ENCODE data around the gene SLC16A12.

DNA sequence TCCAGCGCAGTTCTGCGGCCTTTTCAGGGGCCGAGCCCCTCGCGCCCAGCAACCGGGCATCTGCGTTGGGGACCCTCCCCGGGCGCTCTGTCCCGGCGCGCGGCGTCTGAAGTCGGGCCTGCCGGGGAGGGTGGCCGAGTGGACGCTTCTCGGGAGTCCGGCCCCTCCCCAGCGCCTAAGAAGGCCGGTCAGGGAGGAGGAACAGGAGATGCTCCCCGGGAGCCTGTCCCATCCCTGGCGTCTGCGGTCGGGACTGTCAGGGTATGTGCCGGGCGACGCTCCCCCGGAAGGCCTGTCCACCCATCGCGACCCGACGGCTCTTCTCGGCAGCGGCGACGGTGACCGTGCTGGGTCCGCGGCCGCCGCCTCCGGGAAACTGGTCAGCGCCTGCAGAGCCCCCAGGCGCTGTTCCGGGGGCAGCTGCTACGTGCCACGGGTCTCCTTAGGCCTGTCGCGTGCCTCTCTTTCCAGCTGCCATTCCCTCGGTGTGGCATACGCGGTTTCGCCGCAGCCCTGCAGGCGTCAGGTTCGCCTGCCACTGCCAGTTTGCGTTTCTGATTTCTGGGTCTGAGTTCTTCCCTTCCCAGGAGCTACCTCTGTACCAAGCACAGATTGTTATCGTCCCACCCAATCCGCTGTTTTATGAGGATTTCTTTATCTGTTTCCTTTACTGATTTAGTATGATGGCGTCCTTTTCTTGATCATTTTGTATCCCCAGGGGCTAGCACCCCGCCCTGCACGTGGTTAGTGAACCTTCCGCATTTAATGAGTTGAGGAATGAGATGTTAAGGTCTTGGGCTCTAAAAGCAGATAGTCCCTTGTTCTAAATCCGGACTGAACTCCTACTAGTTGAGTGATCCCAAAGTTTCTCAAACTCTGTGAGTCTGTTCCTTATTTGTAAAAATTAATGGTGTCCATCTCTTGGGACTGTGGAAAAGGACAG, 120.2 kb downstream of the SLC16A12 start:
- TF ChIP-seq, protein P1, sequence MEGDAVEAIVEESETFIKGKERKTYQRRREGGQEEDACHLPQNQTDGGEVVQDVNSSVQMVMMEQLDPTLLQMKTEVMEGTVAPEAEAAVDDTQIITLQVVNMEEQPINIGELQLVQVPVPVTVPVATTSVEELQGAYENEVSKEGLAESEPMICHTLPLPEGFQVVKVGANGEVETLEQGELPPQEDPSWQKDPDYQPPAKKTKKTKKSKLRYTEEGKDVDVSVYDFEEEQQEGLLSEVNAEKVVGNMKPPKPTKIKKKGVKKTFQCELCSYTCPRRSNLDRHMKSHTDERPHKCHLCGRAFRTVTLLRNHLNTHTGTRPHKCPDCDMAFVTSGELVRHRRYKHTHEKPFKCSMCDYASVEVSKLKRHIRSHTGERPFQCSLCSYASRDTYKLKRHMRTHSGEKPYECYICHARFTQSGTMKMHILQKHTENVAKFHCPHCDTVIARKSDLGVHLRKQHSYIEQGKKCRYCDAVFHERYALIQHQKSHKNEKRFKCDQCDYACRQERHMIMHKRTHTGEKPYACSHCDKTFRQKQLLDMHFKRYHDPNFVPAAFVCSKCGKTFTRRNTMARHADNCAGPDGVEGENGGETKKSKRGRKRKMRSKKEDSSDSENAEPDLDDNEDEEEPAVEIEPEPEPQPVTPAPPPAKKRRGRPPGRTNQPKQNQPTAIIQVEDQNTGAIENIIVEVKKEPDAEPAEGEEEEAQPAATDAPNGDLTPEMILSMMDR (IDR thresholded peaks at IDR 0.05) = no peak
- TF ChIP-seq POLR2AphosphoS5 (IDR thresholded peaks at IDR 0.05) = no peak
- no peak for TF ChIP-seq POLR2A (IDR thresholded peaks at IDR 0.05)
